ENCODE results near the gene SYTL2.

Gene SYTL2

DNA sequence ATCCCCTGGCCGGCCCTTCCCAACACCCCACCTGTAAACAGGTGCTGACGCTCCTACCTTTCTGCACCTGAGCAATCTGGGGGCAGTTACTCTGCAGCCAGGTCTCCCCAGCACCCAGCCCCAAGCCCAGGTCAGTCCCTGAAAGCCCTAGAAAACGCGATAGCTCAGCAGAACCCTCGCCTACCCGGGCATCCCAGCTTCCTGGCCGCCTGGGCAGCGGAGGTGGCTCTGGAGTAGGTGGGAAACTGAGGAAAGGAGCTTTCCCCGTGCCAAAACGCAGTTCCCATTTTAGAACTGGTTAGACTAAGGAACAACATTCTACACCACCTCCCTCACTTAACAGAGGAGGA lies 445 bp downstream of the SYTL2 start:
- Histone ChIP-seq H3K4me3 (ENCODE audit: low read depth, low read length, poor library complexity, severe bottlenecking) (peak overlapping the region; percentile 56), H3K9me2 (ENCODE audit: low read depth, low read length) (no peaks in the 10 kb centered on the region), H3K27me3 (ENCODE audit: insufficient read depth, low read length) (no peaks in the 10 kb centered on the region), H3K9me3 (ENCODE audit: low read length) (no peaks in the 10 kb centered on the region), H3K36me3 (ENCODE audit: insufficient read depth, low read length) (no peaks in the 10 kb centered on the region), H3K79me2 (ENCODE audit: insufficient read depth, low read length) (no peaks in the 10 kb centered on the region), H3K9ac (ENCODE audit: low read length) (peak overlapping the region; percentile 38; the same call in 1 of the 2 replicates), H3K27ac (ENCODE audit: low read depth, low read length, poor library complexity, severe bottlenecking) (no peak overlapping the region), H3F3A (ENCODE audit: insufficient read depth, low read length) (no peaks in the 10 kb centered on the region), H3K4me1 (ENCODE audit: insufficient read depth, low read length, severe bottlenecking) (peaks cover 23% of the 10 kb centered on the region), H3K4me2 (ENCODE audit: low read length) (peak overlapping the region; percentile 63), H4K20me1 (ENCODE audit: insufficient read depth, low read length) (no peaks in the 10 kb centered on the region), H2AFZ (ENCODE audit: low read length) (no peak overlapping the region)
- TF ChIP-seq, protein P1, sequence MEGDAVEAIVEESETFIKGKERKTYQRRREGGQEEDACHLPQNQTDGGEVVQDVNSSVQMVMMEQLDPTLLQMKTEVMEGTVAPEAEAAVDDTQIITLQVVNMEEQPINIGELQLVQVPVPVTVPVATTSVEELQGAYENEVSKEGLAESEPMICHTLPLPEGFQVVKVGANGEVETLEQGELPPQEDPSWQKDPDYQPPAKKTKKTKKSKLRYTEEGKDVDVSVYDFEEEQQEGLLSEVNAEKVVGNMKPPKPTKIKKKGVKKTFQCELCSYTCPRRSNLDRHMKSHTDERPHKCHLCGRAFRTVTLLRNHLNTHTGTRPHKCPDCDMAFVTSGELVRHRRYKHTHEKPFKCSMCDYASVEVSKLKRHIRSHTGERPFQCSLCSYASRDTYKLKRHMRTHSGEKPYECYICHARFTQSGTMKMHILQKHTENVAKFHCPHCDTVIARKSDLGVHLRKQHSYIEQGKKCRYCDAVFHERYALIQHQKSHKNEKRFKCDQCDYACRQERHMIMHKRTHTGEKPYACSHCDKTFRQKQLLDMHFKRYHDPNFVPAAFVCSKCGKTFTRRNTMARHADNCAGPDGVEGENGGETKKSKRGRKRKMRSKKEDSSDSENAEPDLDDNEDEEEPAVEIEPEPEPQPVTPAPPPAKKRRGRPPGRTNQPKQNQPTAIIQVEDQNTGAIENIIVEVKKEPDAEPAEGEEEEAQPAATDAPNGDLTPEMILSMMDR (IDR thresholded peaks at IDR 0.05; ENCODE audit: low read length), result no peak
- no peak for TF ChIP-seq EZH2 (IDR thresholded peaks at IDR 0.05; ENCODE audit: borderline replicate concordance, low read length)

GRCh38 chr11:85809863-85810262 lies 1.1 kb downstream of the SYTL2 start:
- no peaks in the 10 kb centered on the region for H3K9me3 ChIP-seq (ENCODE audit: low read length)
- H3K27me3 ChIP-seq (ENCODE audit: insufficient read depth, low read length), result no peaks in the 10 kb centered on the region
- H3K36me3 ChIP-seq (ENCODE audit: insufficient read depth, low read length), result no peaks in the 10 kb centered on the region
- no peaks in the 10 kb centered on the region for H4K20me1 ChIP-seq (ENCODE audit: insufficient read depth, low read length)
- no peaks in the 10 kb centered on the region for H3K9me2 ChIP-seq (ENCODE audit: low read depth, low read length)
- no peaks in the 10 kb centered on the region for H3F3A ChIP-seq (ENCODE audit: insufficient read depth, low read length)
- peak overlapping the region; percentile 63 for H3K4me2 ChIP-seq (ENCODE audit: low read length)
- peak overlapping the region; percentile 76 for H3K27ac ChIP-seq (ENCODE audit: low read depth, low read length, poor library complexity, severe bottlenecking)
- H3K4me3 ChIP-seq (ENCODE audit: low read depth, low read length, poor library complexity, severe bottlenecking), result peak overlapping the region; percentile 56
- H2AFZ ChIP-seq (ENCODE audit: low read length), result no peak overlapping the region
- TF ChIP-seq EZH2 (IDR thresholded peaks at IDR 0.05; ENCODE audit: borderline replicate concordance, low read length), result no peak
- TF ChIP-seq, protein P1 (IDR thresholded peaks at IDR 0.05; ENCODE audit: low read length), result no peak; the same call in 1 of the 2 replicates
- peak overlapping the region; percentile 38; the same call in 1 of the 2 replicates for H3K9ac ChIP-seq (ENCODE audit: low read length)
- H3K4me1 ChIP-seq (ENCODE audit: insufficient read depth, low read length, severe bottlenecking), result peaks cover 23% of the 10 kb centered on the region
- H3K79me2 ChIP-seq (ENCODE audit: insufficient read depth, low read length), result no peaks in the 10 kb centered on the region

DNA sequence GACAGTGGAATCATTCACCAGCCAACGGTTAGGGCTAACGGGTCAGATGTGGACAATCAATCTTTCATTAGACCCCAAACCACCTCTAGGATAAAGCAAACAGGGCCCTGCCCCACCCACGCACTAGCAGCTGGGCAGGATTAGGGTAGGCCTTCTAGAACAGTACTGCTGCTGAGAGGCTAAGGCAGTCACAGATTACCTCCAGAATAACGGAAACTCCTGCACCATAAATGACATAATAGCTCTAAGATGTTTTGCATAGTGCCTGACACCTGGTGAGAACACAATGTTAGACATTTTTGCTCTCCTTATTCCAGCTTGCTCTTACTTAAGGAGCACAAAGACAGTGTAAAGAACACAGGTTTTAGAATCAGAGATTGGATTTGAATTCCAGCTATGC lies 1.8 kb downstream of the SYTL2 start:
- H3K4me2 ChIP-seq (ENCODE audit: low read length), result peak overlapping the region; percentile 63
- H3K79me2 ChIP-seq (ENCODE audit: insufficient read depth, low read length), result no peaks in the 10 kb centered on the region

More for the DNA sequence above, 1.8 kb downstream of the SYTL2 start:
- Histone ChIP-seq H3K9me3 (ENCODE audit: low read length) (no peaks in the 10 kb centered on the region), H3K4me1 (ENCODE audit: insufficient read depth, low read length, severe bottlenecking) (peaks cover 23% of the 10 kb centered on the region), H3K9me2 (ENCODE audit: low read depth, low read length) (no peaks in the 10 kb centered on the region), H4K20me1 (ENCODE audit: insufficient read depth, low read length) (no peaks in the 10 kb centered on the region), H3F3A (ENCODE audit: insufficient read depth, low read length) (no peaks in the 10 kb centered on the region), H3K27ac (ENCODE audit: low read depth, low read length, poor library complexity, severe bottlenecking) (peak overlapping the region; percentile 76), H2AFZ (ENCODE audit: low read length) (no peak overlapping the region), H3K4me3 (ENCODE audit: low read depth, low read length, poor library complexity, severe bottlenecking) (peak overlapping the region; percentile 56), H3K27me3 (ENCODE audit: insufficient read depth, low read length) (no peaks in the 10 kb centered on the region), H3K36me3 (ENCODE audit: insufficient read depth, low read length) (no peaks in the 10 kb centered on the region), H3K9ac (ENCODE audit: low read length) (no peak overlapping the region; the same call in 1 of the 2 replicates)
- TF ChIP-seq EZH2 (IDR thresholded peaks at IDR 0.05; ENCODE audit: borderline replicate concordance, low read length), result no peak
- TF ChIP-seq, protein P1 (IDR thresholded peaks at IDR 0.05; ENCODE audit: low read length), result no peak

All from OCI-LY1 (cell line).